Activated CD4-positive, CD25-positive, alpha-beta regulatory T cell treated with anti-CD3 and anti-CD28 coated beads, Interleukin-2, amount 50 U/mL, for 72 hours (primary cell): ENCODE results near the gene NUDT13.

Source experiments
- DNase-seq: peaks from one replicate; pipeline ENCODE4 v3.0.0; 2021

NUDT13 gene

DNA sequence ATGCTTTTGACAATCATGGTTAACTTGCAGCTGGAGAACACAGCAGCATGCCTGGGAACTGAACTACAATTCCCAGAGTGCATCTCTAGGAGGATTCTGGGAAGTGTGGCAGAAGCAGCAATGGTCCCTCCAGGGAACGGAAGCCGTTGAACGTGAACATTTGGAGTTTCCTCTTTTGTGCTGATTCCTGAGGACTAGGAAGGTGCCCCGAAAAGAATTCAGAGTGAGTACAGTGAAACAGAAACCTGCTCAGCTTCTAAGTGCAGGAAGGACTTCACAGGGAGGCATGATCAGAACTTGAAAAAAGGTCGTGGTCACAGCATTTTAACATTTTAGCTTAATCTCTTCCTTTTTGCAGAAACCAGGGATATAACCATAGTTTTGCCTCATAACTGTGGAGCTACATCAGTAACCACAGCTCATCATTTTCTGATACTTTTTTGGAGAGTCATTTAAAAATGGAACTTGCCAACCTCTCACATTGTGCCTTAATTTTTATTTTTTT lies at the start of gene NUDT13:
Gene NUDT13, plus strand, starts transcription at position 111 of the 505 bp plus-strand sequence. CDS start 3,911 bp downstream, outside the sequence.
- no peak for DNase-seq

DNA sequence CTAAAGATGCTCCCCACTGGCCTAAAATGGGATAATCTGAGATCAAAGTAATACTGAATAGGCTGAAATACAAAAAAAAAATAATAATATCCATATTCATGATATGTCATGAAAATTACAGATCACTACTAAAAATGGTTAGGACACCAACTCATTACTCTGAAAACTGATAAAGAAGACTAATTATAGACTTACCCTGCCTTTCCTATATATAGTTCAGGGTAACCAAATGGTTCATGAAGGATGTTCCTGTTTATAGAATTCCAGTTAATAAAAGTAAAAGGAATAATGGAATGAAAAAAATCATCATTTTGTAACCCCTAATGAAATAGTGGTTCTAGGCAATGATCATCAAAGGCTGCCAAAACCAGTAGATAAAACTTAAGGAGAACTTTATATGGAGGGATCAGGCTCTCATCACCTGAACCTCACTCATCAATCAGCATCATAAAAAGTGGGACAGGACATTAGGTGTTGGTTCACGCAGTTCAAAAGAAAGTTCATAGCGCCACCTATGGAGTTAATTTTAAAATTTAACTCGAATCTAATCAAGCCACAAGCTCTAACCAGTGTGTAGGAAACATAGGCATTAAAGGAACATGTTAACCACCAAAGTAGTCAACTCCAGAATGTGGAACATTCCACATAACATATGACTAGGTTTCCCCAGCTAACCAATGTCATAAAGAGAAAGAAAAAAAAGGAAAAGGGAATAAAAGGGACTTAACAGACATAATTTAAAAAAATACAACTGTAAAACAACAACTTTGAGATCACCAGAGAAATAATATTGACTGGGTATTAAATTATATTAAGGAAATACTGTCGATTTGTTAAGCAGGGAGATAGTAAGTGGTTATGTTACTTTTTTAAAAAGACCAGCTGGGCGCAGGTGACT lies 49.3 kb upstream of the NUDT13 start:
- DNase-seq, result no peak

DNA sequence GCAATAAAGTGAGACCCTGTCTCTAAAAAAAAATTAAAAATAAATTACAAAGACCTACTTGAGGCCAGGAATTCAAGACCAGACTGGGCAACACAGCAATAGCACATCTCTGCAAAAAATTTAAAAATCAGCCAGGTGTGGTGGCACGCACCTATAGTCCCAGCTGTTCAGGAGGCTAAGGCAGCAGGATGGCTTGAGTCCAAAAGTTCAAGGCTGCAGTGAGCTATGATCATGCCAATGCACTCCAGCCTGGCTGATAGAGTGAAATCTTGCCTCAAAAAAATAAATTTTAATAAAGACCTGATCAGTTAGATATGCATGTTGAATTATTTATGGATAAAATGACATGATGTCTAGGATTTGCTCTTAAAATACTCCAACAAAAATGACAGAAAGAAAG lies 48.5 kb upstream of the NUDT13 start:
- DNase-seq, result no peak

DNA sequence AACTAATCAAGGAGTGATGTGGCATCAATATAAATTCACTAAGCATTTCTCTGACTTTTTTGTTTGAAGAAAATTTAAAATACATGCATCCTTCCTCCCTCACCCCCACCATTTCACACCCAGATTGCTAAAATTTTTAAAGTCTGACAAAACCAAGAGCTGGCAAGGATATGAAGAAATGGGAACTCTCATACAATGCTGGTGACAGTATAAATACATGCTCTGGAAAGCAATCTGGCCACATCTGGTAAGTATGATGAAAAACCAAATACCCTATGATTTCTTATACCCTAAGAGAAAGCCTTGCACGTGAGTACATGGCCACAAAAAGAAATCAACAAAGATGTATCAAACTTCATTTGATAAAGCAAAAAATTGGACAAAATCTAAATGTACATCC lies 44.8 kb upstream of the NUDT13 start:
- DNase-seq, result no peak

DNA sequence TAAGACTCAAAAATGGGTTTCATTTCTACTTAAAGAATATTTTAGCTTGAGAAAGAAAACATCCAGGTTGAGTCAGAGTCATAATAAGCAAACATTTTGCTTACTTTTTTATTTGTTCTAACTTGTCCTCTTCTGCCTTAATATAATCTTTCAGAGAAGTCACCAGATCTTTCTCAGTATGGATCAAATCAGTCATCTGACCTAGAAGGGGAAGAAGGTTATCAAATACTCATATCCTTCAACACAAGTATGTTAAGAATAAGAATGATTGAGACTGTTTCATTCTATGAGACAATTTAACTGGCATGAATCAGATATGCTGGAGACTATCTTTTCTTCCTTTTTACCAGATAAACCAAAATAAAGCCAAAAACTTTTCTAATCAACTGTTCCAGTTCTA lies 36.6 kb upstream of the NUDT13 start:
- no peak for DNase-seq

DNA sequence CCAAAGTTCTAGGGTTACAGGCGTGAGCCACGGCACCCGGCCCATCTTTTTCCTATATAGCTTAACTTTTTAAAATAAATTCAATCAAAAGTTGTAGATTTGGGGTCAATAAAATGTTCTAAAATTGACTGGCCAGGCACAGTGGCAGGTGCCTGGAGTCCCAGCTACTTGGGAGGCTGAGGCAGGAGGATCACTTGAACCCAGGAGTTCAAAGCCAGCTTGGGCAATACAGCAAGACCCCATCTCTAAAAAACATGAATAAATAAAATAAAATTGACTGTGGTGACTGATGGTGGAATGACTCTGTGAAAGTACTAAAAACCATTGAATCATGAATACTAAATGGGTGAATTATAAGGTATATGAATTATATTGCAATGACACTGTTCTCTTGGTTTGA lies 34.4 kb upstream of the NUDT13 start:
- no peak for DNase-seq

DNA sequence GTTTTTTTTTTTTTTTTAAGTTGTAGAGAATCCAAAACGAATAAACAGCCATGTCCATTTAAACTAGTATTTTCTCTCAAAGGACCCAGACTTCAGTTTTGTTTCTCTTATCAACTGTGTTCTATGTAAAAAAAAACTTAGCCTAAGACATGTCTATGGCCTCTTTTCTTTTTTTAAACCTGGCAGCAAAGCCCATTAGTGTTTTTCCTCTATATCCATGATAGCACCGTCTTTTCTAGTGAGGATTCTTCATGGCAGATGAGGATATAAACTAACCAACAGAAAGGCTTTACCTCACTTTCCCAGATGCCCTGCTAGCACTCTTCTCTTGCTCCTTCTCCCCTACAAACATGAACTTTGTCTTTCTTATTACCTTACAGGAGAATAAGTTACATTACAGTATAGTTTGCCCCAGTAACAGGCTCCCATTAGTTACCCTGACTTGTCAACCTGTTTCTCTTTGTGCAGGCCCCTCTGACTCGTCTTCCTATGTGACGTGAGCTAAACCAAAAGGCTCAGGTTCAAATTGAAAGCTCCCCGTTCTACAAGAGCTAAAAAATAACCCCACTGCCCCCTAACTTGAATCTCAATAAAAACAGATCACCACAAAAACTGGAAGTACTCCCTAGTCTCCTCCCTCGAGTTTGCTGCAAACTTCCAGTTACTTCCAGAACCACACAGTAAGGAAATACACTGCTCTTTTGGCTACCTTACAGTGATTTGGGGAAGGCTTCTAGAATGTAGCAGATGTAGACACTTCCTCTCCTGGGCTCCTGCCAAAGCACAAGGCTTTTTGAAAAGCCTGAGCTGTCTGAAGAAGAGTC lies 33.7 kb upstream of the NUDT13 start:
- no peak for DNase-seq

DNA sequence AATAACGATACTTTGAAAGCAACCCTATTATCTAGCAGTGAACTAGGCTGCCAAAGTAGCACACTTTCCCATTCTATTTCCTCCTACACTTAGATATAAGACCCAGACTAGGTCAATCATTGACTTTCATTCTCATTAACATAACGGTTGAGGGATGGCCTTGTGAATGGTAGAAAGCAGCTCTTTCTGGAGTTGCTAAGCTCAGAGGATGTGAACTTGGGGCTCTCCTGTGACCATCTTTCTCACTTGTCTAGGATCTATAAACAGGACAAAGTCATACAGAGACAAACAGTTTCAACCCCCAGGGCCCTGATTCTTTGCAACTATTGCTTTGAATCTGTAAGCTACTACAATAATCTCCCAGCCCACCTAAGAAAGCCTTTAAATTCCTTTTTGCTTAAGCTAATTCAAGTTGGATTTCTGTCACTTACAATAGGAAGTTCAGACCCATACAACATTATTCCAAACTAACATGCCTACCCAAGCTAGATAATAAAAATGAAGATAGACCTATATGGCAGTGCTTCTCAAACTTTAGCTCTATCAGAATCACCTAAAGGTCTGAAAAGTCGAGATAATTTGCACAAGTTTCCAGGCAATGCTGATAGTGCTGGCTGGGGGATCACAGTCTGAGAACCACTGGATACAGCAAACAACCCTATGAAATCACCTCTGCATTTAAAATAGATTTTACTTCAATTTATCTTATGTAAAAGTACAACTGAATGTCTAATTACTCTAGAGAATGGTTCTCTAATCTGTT lies 30.3 kb upstream of the NUDT13 start:
- DNase-seq, result no peak

DNA sequence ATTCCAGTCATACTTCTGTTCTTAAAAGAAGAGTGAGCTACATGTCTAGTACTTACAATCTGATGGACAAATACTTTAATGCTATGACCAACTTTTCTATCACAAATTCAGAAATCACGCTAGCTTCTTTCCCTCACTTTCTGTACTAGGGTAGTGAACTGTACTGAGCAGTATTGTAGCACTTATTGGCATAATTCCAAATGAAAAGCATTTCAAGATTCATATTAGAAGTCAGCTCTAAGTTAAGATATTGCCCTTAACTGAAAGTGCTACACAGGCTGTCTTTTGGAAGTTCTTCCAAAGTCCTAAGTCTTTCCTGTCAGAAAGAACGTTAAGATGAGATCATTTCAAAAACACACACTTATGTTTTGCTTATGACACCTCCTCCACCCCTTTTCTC lies 27.0 kb upstream of the NUDT13 start:
- no peak for DNase-seq

DNA sequence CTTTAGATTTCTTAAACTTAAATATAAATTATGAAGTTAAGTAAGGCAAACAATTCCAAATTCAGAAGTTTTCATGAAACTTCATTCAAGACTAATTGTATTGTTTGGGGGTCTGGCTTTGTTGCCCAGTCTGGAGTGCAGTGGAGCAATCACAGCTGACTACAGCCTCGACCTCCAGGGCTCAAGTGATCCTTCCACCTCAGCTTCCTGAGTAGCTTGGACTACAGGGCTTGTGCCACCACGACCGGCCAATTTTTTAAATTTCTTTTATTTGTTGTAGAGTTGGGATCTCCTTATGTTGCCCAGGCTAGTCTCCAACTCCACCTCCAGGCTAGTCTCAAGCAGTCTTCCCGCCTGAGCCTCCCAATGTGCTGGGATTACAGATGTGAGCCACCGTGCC lies 26.0 kb upstream of the NUDT13 start:
- no peak for DNase-seq

DNA sequence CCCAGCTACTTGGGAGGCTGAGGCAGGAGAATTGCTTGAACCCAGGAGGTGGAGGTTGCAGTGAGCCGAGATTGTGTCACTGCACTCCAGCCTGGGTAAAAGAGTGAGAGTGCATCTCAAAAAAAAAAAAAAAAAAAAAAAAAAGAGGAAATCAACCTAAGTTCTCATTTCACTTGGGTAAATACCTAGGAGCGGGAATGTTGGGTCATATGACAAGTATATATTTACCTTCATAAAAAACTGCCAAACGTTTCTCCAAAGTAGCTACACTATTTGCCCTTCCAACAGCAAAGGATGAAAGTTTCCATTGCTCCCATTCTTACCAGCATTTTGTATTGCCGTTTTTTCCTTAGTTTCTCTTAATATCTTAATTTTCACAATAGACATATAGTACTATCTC lies 23.4 kb upstream of the NUDT13 start:
- no peak for DNase-seq

DNA sequence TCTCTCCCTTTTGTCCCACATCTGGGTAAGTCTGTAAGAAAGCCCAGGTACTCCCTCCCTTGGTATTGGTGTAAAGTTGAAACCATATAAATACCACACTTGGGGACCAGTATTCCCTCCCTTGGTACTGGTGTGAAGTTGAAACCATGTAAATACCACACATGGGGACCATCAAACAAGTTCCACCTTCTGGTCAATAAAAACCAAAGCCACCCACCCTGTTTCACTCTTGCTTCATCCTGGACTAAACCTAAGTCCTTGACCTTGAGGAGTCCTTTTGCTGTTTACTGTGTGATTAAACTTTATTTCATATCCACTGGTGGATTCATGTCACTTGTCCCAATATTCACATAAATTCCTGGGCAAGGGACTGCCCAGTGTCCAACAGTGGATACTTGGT lies 22.0 kb upstream of the NUDT13 start:
- no peak for DNase-seq

DNA sequence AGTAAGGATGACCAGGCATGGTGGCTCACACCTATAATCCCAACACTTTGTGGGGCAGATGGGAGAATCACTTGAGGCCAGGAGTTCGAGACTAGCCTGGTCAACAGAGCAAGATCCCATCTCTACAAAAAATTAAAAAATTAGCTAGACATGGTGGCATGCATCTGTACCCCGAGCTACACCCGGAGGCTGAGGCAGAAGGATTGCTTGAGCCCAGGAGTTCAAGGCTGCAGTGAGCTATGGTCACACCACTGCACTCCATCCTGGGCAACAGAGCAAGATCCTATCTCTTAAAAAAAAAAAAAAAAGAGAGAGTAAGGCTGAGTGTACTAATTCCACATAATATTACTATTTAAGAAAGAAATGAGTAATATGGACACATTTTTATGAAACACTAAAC lies 17.4 kb upstream of the NUDT13 start:
- no peak for DNase-seq

DNA sequence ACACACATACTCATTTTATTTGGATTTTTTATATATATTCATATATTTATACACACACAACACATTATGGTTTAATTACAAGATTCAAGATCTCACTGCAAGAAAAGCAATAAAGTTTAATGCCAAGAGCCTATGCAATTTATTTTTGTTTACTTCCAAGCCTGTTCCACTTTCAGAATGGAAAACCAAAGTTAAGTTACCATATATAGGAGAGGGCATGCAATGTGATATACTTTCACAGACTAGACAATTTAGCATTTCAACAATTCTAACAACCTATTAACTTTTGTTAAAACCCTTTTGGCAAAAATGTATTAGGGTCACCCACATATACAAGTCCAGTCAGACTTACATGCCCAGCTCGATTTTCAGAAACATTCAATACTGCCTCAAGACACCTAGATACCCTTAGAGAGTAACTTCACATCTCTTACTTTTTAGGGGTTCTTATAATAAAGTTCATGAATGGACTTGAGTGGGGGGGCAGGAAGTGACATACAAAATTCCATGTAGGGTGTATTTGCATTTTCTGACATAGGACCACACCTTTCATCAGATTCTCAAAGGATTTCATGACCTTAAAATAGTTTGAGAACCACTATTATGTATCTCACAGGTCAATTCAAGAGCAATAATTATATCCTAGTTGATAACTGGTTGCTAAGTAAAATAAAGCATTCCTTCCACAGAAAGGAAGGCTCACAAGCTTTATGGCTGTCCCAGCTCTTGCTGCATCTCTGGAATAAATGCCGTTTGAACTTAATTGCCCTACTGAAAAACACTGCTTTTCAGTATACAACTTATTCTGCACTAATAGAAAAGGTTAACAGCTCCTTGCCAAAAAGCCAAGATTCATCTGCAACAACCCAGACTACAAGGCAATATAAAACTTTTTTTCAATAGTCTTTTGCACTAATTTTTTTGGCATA lies 16.1 kb upstream of the NUDT13 start:
- DNase-seq, result no peak

DNA sequence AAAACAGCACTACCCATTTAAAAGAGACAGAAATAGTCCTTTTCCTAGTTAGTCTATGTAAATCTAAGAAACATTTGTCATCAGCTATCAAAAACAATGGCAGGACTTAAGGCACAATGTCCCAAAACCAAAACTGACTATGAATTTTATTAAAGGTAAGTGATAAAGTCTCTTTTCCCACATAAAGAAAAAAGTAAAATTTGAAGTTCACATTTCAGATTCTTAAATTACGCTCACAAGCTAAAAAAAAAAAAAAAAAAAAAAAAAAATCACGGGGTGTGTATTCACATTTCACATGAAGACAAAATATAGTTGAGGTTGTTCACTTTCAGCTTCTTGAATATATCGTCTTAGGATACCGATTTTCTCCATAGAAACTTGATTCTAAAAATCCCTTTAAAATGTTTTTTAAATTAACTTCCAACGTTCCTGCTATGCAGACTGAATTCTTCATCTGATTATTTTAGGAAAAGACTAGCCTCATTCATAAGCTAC lies 15.2 kb upstream of the NUDT13 start:
- no peak for DNase-seq

DNA sequence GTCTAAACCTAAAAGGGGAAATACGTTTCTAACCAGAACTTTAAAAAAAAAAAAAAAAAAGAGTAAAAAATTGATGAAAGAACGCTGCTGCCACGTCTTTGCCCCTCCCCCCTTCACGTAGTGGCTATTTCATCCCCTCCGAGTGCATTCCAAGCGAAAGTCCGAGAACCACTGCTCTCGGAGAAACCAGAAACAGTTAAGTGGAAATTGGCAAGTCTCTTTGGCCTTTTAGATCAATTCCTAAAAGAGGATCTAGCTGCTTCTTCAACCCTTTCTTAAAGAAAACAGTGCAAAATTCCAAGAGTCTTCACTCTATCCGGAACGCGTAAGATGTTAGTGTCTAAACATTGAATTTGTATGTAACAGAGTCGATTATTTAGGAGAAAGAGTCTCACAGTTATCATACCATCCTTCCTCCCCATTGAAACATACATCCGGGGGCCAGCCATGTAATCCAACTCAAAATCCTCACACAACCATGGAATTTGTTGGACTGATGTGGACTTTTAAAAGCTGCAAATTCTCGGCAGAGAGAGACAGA lies 14.7 kb upstream of the NUDT13 start:
- DNase-seq, result no peak

DNA sequence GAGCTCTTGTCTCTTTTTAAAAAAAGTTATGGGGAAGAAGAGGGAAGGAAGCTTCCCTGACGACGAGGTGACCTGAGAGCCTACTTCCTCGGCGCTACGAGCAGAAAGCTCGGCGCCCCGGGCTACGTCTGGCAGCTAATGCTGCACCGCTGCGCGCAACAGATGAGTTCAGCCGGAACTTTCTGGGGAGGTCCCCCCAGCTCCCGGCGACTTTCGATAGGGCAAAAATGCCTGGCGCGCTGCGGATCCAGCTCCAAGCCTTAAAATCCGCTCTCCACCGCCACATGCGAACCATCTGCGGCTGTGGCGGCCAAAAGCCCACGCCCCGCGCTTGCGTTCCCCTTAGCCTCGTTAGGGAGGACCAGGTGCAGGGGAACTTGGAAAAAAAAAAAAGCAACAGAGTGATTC lies 14.2 kb upstream of the NUDT13 start:
- peak; percentile 66 for DNase-seq

DNA sequence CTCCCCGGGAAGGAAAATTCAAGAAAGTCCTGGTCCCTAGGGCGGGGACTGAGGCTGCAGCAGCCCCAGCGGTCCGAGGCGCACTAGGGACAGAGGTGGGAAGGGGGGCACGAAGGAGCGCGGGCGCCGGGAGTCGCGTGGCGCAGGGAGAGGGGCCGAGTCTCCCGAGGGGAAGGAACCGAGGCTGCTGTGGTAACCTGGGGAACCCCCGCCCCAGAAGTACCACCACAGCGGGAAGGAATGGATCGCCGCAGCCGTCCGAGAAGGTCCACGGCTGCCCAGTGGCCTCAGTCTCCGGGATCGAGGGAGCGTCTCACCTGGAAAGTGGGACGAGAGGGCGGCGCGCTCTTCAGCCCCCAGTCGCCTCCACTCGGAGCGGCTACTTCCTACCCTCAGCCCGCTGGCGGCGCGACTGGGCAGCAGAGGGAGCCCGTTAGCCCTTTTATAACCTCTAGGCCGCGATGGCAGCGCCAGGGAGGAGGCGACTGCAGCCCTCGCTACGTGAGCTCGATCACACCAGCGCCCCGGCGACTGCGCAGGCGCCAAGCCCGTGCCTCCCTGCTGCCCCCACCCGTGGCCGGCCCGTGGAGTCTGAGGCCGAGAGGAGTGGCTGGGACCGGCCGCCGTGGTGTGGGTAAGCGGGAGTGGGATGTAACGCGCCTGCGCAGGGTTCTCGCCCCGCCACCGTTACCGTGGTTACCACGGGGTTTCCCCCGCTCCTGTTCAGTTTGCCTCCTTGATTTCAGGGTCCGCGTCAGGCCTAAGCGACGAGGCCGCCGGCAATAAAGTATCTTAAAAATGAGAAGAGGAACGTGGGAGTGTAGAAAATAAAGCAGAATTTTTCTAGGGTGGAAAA lies 13.6 kb upstream of the NUDT13 start, which contains the start of gene P4HA1:
Gene P4HA1, minus strand, starts transcription at position 418 of the 856 bp plus-strand sequence. CDS start 21,983 bp downstream, outside the sequence.
- peak; percentile 94 for DNase-seq

DNA sequence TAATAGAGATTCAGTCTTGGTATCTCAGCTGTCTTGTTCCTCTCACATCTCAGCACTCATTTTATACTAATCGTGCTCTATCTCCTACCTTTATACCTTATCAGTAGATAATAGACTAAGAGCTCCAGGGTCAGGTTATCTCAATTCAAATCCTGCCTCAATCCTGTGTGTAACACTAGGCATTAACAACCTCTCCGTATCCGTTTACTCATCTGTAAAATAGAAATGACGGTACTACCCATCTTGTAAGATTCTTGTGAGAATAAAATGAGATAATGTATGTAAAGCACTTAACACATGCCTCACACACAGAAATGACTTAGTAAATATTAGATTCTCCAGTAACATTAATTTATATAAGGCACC lies 13.0 kb upstream of the NUDT13 start:
- no peak for DNase-seq

DNA sequence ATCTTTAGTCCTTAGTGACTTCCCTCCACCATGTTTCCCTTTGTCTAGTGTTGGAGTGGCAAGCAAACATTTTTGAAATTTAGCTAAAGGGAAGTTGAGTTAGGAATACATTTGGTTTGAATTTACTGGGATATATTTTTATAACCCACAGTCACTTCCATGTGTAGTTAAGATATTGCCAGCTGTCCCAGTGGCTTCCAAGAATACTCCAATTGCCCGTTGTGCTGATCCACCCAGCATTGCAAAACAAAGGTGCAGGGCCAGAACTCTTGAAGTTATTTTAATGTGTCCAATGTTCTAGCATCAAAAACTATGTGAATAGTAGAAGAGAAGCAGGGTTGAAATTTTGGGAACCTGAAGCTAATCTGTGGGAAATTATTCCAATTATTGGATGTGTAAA lies 11.1 kb upstream of the NUDT13 start:
- DNase-seq, result no peak
